Stimulated activated CD4-positive, alpha-beta T cell treated with anti-CD3 and anti-CD28 coated beads, TNF-alpha, amount 100 ng/mL, for 4 hours (primary cell): ENCODE data around the gene SVIL.

Experiments
- DNase-seq, 3 experiments: peaks; one replicate each; pipeline ENCODE4 v3.0.0-alpha.2; 2020; ENCODE audit warnings: low read depth in 3 of 3

Gene SVIL

DNA sequence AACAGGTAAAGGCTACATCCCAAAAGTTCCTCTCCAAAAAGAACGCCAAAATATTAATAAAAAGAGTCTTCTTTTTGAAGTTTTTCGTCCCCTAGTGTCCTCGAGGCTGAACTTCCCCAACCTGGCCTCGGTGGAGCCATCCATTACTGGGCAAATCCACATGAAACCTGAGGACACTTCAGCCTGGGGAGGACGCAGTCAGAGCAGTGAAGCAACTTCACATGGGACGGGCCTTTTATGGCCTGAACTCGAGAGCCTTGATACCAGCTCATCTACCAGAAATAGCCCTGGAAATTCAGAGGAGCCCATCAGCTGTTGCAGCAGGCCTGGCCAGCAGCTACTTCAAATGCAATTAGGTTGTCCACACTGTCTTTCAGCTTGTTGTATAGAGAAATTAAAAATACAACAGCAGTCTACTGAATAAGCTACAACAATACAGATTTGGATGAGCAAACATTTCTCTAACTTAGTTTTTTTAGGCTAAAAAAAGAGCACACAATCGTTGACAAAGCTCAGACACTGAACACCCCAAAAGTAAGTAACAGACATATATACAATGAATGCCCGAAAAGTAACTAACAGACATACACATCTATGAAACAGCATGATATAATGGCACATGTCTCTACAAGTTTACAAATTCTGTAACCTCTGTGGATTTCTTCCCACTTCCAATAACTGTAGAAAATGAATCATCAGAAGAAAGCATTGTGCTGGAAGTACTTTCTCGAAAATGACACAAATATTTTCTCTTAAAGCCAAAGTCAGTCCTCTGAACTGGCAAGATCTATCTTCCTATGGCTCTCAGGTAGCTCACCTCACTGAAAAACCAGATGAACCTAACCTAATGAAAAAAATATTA is at the start of gene SVIL:
TSS of gene SVIL (minus strand) at position 208 of the 862 bp plus-strand sequence. CDS start 79,913 bp downstream, outside the sequence.
- DNase-seq, result no peak

- DNase-seq, result peak in 2 of 3 experiments; percentile 6 to 28
Measured at GRCh38 chr10:29681676-29682448, 47.1 kb upstream of the SVIL start.

- DNase-seq, result no peak
Measured at GRCh38 chr10:29680091-29680490, 45.3 kb upstream of the SVIL start.

DNA sequence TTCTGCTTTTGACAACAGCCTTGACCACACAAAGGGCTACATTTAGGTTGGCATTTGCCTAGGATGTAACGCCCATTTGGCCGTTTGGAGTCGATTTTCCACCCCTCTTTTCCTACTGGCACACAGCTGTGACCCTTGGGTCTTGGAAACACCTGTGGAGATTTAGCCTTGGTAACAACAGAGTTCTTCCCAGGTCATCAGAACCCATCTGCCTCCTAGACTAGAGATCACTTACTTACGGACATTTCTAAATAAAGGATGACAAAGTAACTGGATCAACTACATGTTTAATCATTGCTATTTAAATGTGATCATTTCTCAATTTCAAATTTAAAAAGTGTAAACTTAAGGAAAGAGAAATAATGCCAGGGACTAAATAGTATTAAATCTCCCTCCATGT is 42.0 kb upstream of the SVIL start:
- DNase-seq, result no peak

DNA sequence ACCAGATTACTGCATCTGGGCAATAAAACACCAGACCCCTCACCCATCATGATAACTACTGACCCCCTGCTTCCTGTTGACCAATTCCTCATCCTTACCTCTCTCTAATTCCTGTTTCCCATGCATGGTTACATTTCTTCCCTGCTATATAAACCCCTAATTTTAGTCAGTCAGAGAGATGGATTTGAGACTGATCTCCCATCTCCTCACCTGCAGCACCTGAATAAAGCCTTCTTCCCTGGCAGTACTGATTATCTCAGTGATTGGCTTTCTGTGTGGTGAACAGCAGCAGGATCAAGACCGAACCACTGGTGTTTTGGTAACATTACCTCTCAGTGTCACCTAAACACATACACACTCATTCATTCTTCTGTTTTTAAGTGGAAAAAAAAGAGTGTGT is 41.2 kb upstream of the SVIL start:
- no peak for DNase-seq

DNA sequence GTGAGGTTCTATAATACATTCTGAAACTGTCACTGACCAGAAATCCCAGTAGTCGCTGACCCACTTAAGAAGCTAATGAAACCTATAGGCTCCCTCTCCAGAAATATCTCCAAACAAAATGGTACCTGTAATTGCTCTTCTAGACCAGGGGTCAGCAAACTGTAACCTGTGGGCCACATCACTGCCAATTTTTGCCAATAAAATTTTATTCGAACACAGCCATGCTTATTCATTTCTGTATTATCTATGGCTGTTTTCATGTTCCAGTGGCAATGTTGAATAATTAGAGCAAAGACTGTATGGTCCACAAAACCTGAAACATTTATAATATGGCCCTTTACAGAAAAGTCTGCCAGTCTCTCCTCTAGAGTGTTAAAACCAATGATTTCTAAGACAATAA is 37.2 kb upstream of the SVIL start:
- no peak for DNase-seq

DNA sequence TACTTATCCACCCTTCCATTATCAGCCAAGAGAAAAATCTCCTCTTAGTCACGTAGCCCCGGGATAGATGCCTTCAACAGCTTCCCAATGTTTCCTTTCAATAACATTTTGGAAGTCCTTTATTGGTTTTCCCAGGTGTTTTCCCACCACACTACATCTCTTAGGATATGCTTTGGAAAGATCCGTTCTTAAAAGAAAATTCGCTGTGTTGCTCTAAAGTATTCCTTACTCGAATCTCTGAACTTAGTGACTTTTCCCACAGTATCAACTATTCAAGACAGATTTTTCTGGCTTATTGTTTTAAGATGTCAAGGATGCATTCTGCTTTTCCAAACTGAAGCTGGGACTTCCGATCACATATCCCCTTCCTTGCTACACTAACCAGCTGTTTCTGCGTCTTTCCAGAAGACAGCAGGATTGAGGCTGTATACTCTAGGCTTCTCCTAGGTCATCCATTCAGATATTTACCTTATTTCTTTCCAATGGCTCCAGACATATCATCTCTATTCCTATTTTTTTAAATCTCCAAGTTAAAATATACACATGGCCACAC is 36.5 kb upstream of the SVIL start:
- no peak for DNase-seq

GRCh38 chr10:29670761-29671160 is 36.0 kb upstream of the SVIL start:
- DNase-seq, result no peak

DNA sequence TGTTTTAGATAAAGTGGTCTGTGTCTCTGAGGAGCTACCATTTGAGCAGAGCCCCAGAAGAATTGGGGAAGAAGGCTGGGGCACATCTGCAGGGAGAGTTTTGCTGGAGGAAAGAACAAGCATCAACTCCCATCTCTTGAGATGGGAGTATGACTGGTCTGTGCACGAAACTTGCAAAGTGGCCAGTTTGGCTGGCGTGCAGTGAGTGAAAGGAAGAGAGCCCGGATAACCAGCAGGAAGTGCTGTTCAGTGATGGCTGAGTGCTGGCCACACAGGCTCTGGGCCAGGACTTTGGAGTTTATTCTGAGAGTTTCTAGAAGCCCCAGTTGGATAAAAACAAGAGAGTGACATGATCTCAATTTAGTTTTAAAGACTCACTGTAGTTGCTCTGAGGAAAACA is 34.4 kb upstream of the SVIL start:
- no peak for DNase-seq

GRCh38 chr10:29668628-29669027 is 33.9 kb upstream of the SVIL start:
- DNase-seq, result no peak

GRCh38 chr10:29667191-29667590 is 32.4 kb upstream of the SVIL start:
- no peak for DNase-seq

DNA sequence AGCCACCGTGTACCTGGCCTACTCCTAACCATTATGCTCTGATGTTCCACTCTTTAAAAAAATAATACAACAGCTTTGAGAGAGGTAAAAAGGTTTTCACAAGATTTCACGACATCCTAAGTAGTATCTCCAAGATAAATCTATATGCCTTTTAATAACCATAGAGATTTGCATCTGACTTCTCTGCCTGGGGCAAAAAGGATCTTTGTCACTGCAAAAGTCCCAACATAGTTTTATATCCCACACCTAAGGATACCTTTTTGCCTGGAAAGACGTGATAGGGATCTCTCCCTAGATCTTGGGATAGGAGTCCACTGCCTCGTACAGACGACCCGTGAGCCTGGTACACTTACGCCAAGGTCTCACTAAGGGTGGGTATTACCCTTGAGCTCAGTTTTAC is 31.4 kb upstream of the SVIL start:
- no peak for DNase-seq

- no peak for DNase-seq
Measured at GRCh38 chr10:29663718-29664117, 28.9 kb upstream of the SVIL start.

- peak; percentile 16 to 52 (median 35) for DNase-seq
Measured at GRCh38 chr10:29658984-29659965, 24.5 kb upstream of the SVIL start.

GRCh38 chr10:29657719-29658274 is 23.0 kb upstream of the SVIL start:
- DNase-seq, result no peak

DNA sequence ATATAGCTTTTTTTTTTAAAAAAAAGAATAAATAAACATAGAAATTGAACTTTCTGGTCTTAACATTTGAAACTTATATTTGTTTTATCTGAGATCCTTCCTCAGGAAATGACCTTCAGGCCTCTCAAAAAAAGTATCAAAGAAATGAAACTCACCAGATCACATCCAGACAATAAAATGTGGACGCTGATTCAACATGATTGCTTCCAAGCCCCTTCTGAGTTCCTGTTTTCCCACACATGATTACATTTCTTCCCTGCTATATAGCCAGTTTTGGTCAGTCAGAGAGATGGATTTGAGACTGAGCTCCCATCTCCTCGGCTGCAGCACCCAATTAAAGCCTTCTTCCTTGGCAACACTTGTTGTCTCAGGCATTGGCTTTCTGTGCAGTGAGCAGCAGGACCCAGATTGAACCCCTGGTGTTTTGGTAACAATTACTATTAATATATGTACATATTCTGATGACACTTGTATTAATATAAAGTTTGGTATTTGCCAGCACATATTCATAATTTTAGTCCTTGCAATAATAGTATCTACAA is 21.8 kb upstream of the SVIL start:
- DNase-seq, result no peak

DNA sequence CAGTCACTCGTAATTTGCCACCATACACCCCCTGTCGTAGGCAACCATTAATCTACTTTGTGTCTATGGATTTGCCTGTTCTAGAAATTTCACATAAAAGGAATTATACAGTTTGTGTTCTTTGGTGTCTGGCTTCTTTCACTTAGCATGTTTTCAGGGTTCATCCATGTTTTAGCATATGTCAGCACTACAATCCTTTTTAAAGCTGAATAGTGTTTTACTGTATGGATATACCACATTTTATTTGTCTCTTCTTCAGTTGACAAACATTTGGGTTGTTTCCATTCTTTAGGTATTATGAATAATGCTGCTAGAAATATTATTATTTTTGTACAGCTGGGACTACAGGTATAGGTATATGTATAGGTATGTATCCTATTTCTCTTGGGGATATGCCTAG is 17.4 kb upstream of the SVIL start:
- no peak for DNase-seq

GRCh38 chr10:29651767-29652166 is 17.0 kb upstream of the SVIL start:
- DNase-seq, result no peak

DNA sequence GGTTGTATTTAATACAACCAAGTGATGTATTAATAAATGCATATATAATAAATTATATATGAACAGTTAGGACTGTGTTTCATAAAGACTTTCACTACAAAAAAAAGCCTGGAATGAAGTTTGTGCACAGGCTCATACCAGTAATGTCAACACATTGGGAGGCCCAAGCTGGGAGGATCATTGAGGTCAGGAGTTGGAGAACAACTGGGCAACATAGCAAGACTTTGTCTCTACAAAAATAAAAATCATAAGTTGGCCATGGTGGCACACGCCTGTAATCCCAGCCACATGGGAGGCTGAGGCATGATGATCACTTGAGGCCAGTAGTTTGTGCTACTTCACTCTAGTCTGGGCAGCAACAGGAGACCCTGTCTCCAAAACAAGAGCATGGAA is 15.8 kb upstream of the SVIL start:
- DNase-seq, result no peak

- DNase-seq, result no peak
Measured at GRCh38 chr10:29649561-29650551, 15.1 kb upstream of the SVIL start.
